ENCODE data around the gene NXF2B.
"Not testable (repeated sequence)": the region's sequence is repeated elsewhere in the genome, so short reads cannot be mapped to it uniquely, and the experiment has no call there.

Gene NXF2B, protein sequence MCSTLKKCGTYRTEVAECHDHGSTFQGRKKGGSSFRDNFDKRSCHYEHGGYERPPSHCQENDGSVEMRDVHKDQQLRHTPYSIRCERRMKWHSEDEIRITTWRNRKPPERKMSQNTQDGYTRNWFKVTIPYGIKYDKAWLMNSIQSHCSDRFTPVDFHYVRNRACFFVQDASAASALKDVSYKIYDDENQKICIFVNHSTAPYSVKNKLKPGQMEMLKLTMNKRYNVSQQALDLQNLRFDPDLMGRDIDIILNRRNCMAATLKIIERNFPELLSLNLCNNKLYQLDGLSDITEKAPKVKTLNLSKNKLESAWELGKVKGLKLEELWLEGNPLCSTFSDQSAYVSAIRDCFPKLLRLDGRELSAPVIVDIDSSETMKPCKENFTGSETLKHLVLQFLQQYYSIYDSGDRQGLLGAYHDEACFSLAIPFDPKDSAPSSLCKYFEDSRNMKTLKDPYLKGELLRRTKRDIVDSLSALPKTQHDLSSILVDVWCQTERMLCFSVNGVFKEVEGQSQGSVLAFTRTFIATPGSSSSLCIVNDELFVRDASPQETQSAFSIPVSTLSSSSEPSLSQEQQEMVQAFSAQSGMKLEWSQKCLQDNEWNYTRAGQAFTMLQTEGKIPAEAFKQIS

DNA sequence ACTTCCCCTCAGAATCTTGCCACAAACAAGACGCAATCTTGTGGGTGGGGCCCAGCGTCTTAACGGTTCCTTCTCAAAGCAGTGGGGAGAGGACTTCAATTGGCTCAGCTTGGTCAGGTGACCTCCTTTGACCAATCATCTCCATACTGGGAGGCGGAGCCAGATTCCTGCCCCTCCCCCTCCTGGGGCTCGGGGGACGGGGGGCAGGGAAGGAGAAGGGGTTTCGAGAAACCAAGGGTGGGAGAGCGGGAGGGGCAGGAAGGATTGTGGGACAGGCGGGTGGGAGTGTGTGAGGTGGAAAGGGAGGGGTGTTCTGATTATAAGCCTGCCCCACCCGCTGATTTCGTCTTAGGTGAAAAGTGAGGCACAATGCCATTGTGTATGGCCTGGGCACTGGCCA, at the start of gene NXF2B:
Gene NXF2B, minus strand, starts transcription at position 101 of the 400 bp plus-strand sequence. CDS start 59,972 bp downstream, outside the sequence.
- not testable (repeated sequence) for FAIRE-seq

DNA sequence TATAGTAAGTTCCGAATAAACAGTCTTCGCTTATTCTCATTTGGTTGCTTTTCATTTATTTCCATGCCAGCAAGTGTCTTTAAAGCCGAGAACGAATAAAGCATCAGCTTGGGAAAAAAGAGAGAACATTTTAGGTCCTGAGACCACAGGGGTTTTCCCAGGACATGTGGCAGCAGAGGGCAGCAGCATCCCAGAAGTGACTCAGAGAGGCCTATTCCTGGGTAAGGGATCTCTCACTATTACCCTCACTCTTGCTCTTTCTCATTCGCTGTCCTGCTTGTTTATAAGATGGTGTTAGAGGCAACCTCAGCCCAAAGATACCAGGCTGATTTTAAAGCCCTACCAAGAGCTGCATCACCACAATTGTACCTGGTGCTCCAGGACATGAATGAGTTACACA, 39.0 kb upstream of the NXF2B start:
- not testable (repeated sequence) for FAIRE-seq

DNA sequence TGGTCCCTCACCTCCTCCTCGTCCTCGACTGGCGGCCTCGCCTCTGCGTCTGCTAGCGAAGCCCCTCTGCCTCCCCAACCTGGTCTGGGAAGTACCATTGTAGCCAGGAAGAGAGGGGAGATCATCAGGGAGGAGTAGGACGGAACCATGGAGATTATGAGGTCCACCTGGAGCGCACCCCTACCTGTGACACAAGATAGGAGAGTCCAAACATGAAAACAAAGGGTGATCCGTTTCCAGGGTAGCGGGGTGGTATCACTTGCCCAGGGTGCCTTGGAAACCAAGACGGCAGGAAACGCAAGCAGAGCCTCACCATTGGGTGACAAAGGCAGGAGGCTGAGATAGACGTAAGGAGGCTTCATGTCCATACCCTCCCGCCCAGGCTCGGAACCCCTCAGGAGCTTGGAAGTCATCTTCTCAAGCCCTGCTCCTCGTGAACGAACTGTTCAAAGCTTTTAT, 32.0 kb upstream of the NXF2B start, which contains the start of gene TCP11X2:
Gene TCP11X2, minus strand, starts transcription at position 51 of the 459 bp plus-strand sequence.
- not testable (repeated sequence) for FAIRE-seq

DNA sequence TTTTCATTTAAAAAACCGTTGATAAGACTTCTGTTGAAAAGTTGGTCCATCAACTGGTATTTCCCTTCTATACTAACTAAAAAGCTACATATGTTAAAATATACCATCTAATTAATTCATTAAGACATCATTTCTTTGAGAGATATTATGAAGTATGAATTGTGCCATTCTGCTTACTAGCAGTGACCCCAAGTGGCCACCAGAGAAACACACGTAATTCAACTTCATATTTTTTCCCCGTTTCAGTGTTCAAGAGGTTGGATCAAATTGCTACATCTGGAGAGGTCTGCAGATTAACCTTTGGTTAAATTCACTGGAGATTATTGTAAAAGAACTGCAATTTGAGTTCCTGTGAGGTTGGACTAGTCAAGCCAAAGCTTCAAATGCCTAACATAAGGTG, 30.4 kb upstream of the NXF2B start:
- FAIRE-seq = peak; percentile 87

DNA sequence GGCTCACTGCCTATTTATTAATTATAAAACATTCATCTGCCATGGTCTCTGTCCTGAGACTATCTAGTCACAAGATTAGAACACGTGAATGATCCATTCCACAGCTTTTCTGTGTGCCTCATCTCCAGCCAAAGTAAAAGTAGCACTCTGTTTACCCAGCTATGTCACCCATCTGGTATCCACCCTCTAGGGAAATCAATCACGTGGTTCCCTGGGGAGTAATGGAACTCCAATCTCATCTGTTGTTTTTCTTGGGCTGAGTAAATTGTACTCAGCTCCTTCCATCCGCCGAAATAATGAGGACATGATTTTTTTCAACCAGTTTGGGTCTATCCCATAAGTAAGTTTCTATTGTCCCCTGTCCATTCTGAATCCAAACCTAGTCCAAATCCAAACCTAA, 18.8 kb upstream of the NXF2B start:
- not testable (repeated sequence) for FAIRE-seq

DNA sequence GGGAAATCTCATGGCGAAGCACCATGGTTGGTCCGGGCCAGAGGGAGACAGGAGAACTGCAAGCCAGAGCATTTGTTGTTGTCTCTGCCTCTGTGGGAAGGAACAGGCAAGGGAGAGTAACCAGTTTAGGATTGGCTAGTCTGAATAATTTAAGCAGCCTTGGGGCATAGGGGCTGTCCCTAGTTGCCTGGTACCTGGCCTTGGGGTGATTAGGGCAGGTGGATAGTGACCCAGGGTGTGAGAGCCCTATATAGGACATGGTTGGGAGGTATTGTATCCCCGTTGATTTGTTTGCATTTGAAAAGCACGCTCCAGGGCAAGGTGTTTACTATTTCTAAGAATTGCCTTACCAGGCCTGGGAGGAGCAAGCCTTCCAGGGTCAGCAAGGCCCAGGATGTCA, 25.3 kb downstream of the NXF2B start:
- FAIRE-seq = not testable (repeated sequence)

DNA sequence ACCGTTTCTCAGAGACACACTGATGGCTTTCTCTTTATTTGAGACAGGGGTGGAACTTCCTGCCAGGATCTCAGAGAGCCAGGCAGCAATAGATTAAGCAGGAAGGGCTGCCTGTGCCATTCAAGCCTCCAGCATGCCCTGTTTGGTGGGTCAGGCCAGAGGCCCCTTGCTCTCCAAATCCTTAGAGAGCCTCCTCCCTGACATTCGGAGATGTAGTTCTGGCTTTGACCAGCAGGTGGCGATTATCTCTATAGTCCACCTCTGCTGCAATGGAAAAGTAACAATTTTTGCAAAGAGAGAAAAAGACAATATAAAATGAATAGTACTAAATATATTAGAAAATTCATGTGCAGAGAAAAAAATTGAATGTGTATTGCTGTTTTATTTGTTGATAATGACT, 93.9 kb downstream of the NXF2B start:
- peak; percentile 35 for FAIRE-seq

DNA sequence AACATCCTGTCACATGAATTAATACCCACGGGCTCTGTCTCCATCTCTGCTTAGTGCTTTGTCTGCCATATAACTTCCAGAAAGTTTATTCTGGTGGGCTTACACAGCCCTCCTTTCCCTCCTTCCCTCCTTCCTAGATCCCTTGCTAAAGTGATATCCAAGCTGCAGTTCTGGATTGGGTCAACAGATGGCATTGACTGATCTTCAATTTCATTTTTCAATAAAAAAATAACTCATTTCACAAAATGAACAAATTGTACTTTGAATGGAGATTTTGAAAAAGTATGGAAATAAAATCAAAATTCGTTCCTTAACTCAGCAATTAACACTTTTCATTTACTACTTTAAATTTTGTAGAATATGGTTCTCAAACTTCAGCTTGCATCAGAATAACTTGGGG, 97.9 kb downstream of the NXF2B start:
- no peak for FAIRE-seq

DNA sequence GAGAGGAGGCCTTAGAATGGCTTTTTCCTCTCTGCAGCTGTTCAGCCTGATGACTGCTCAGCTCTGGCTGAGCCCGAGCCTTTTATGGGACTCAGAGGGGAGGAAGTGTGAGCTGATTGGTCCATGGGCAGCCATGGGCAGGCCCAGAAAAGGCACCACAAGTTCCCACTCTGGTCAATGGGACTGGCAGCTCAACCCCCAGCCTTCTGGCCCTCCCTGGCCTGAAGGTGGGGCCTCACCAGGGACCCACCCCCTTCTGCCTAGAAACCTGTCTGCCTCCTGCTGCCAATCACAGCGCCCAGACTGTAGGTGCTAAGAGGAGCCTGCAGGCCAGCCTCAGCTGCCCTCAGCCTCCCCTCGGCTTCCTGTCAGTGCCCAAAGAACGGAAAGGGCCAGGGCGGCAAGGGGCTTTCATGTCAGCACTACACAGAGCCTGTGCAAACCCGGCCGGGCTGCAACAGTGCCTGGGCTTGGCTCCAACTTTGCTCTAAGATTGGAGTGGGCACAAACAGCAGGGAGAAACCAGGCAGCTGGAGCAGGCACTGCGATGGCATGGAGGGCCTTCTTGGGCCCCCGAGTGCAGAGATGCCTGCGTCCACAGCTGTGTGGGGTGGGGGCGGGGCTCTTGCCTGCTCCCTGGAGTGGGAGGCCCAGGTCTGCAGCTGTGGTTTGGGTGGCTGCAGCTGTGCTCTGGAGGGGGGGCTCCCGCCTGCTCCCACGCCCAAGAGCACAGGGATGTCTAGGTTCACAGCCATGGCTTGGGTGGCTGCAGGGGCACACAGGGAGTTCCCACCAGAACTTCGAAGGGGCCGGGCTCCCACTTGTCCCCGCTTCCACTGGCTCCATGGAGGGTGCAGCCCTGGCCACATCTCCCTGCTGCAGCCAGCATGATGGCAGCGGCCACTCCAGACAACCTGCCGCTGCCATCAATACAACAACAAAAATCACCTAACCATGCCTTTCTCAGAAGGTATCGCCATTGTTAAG, 100.2 kb downstream of the NXF2B start:
- no peak for FAIRE-seq

DNA sequence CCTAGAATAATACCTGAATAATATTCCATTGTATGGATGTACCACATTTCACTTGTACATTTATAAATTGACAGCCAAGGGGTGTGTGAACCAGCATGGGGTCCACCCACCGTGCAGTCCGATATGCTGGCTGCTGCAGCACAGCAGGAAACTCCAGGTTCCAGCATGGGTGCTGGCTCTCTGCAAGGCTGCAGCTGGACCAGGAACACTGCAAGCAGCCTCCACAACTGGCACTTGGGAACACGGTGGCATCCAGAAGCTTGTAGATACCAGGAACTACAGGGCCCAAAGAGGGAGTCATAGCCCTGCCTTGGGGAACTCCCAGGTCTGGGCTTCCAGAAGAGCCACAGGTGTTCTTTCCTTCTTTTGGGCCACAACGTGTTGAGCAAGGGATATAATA, 101.6 kb downstream of the NXF2B start:
- FAIRE-seq = no peak

All from endometrium (tissue), 2 donors.